K562 (cell line): Measurements from ENCODE around the gene TSG101. TPM values are rescaled to one million over a fixed set of nuclear protein-coding genes. Genes with fewer than 3 reads are reported as not detected.

ENCODE experiments used
- ATAC-seq: fragments of 200-7000 bp; cut with Tn5 transposase; 3 replicates; pipeline ENCODE4 v1.9.1; 2020; ENCODE audit warnings: moderate library complexity
- BruUV-seq: library from RNA; stranded (reverse); fragments of 400-500 nt; replicated peaks from 2 replicates; lab custom pipeline; 2021; lab: Mats Ljungman, UMichigan
- CTCF ChIA-PET: fragments of 300-600 bp; formaldehyde crosslinking; extraction: SDS; loops from one replicate; lab custom pipeline; 2021; ENCODE audit warnings: low intra/inter-chr PET ratio; lab: Yijun Ruan, JAX
- POLR2A ChIA-PET: fragments of 300-600, 350-650 bp; sonication (Branson Sonifier 250); formaldehyde crosslinking; extraction: SDS; loops from one replicate; lab custom pipeline; 2021; ENCODE audit warnings: antibody characterized with exemption, inconsistent platforms; lab: Yijun Ruan, JAX
- DNase-seq, 4 experiments: peaks; one replicate each; pipeline versions ENCODE4 v3.0.0 to v3.0.0-alpha.2; 2011 to 2018; ENCODE audit warnings: low spot score in 3 of 4, mixed read lengths in 3 of 4; ENCODE audit errors: extremely low read depth in 1 of 4
- FAIRE-seq: peaks from 2 replicates; lab custom pipeline; 2011; peaks lifted over from hg19 to GRCh38; lab: Jason Lieb, UNC
- H2AFZ ChIP-seq: 2 replicates; pipeline ENCODE4 v1.6.0; 2011; ENCODE audit warnings: low read depth, low read length, control low read depth, inconsistent platforms
- H3K27ac ChIP-seq: fragments of 200-600 bp; 3 replicates; pipeline ENCODE4 v1.8.0; 2011; ENCODE audit warnings: low read depth, mild to moderate bottlenecking, control low read depth, inconsistent platforms, low read length, moderate library complexity, mixed read lengths; ENCODE audit errors: extremely low read depth
- H3K27me3 ChIP-seq, 2 experiments: fragments of 300-600 bp in 1 of 2; 2 replicates in 1 of 2; 3 replicates in 1 of 2; pipeline versions ENCODE4 v1.6.0 to v1.8.0; 2011; ENCODE audit warnings: inconsistent platforms in 2 of 2, low read length in 2 of 2, mild to moderate bottlenecking in 1 of 2, mixed read lengths in 1 of 2, moderate library complexity in 1 of 2; ENCODE audit not compliant: control insufficient read depth in 2 of 2, insufficient read depth in 2 of 2
- H3K36me3 ChIP-seq: fragments of 300-600 bp; 3 replicates; pipeline ENCODE4 v1.8.0; 2011; ENCODE audit warnings: mild to moderate bottlenecking, low read length, inconsistent platforms; ENCODE audit not compliant: control insufficient read depth, insufficient read depth
- H3K4me1 ChIP-seq, 2 experiments: fragments of 200-600 bp in 1 of 2; replicated peaks in 1 of 2; 2 replicates in 1 of 2; 3 replicates in 1 of 2; pipeline versions ENCODE4 v1.5.1 to v1.8.0; 2011; ENCODE audit warnings: inconsistent platforms in 2 of 2, low read length in 2 of 2, mild to moderate bottlenecking in 1 of 2, mixed read lengths in 1 of 2, moderate library complexity in 1 of 2; ENCODE audit not compliant: control insufficient read depth in 2 of 2, insufficient read depth in 2 of 2
- H3K4me2 ChIP-seq: 2 replicates; pipeline ENCODE4 v1.6.1; 2011; ENCODE audit warnings: low read length, control low read depth, inconsistent platforms, mixed read lengths; ENCODE audit not compliant: insufficient read depth
- H3K4me3 ChIP-seq: fragments of 200-600 bp; sonication (generic), shearing (Covaris generic); 2 replicates; pipeline ENCODE4 v1.5.1; 2016; ENCODE audit warnings: control low read depth, inconsistent platforms
- H3K79me2 ChIP-seq: fragments of 200-600 bp; 3 replicates; pipeline ENCODE4 v1.8.0; 2011; ENCODE audit warnings: low read length, inconsistent platforms; ENCODE audit not compliant: control insufficient read depth, insufficient read depth
- H3K9ac ChIP-seq, 2 experiments: 2 replicates each; pipeline versions ENCODE4 v1.6.0 to v1.6.1; 2011; ENCODE audit warnings: low read depth in 2 of 2, low read length in 2 of 2, control low read depth in 1 of 2, inconsistent platforms in 1 of 2, mild to moderate bottlenecking in 1 of 2, mixed read lengths in 1 of 2; ENCODE audit not compliant: insufficient read depth in 1 of 2
- H3K9me1 ChIP-seq: one replicate; pipeline ENCODE4 v1.6.0; 2011; ENCODE audit warnings: inconsistent platforms, mild to moderate bottlenecking, low read length, moderate library complexity; ENCODE audit not compliant: control insufficient read depth, insufficient read depth
- H3K9me3 ChIP-seq: replicated peaks from 2 replicates; pipeline ENCODE4 v1.5.1; 2011; ENCODE audit warnings: low read depth, low read length, inconsistent platforms; ENCODE audit not compliant: control insufficient read depth, insufficient read depth
- H4K20me1 ChIP-seq: replicated peaks from 2 replicates; pipeline ENCODE4 v1.6.1; 2011; ENCODE audit warnings: low read length, inconsistent platforms, mixed read lengths; ENCODE audit not compliant: control insufficient read depth, insufficient read depth
- BHLHE40 ChIP-seq: IDR thresholded peaks from 2 replicates; pipeline ENCODE4 v1.6.1; 2011; ENCODE audit warnings: low read length, improper control_type of control experiment
- FOXK1 ChIP-seq: sonication (generic); formaldehyde crosslinking; IDR thresholded peaks from 2 replicates; pipeline ENCODE4 v1.8.0; 2022; ENCODE audit warnings: missing genetic modification reagents, mild to moderate bottlenecking, borderline replicate concordance
- MCM2 ChIP-seq: fragments of 450-650 bp; IDR thresholded peaks from 2 replicates; pipeline ENCODE4 v1.6.1; 2017; ENCODE audit warnings: low read depth, mild to moderate bottlenecking
- MYNN ChIP-seq, 2 experiments: sonication (generic); formaldehyde crosslinking in 1 of 2; IDR thresholded peaks; 2 replicates each; pipeline versions ENCODE4 v1.5.0 to v1.6.1; 2016 to 2020; ENCODE audit warnings: antibody characterized with exemption in 1 of 2, missing genetic modification reagents in 1 of 2
- PHTF2 ChIP-seq: fragments of 250-450 bp; sonication (Bioruptor Pico); IDR thresholded peaks from 2 replicates; pipeline ENCODE4 v1.5.0; 2021; ENCODE audit warnings: mild to moderate bottlenecking
- POLR3G ChIP-seq: IDR thresholded peaks from 2 replicates; pipeline ENCODE4 v1.6.1; 2011; ENCODE audit not compliant: insufficient read length, insufficient replicate concordance; ENCODE audit errors: extremely low read depth
- RB1 ChIP-seq: fragments of 450-650 bp; IDR thresholded peaks from 2 replicates; pipeline ENCODE4 v1.6.1; 2017; ENCODE audit warnings: low read depth, mild to moderate bottlenecking
- TCF7L2 ChIP-seq: fragments of 150-350 bp; IDR thresholded peaks from 2 replicates; pipeline ENCODE4 v1.6.1; 2016; ENCODE audit warnings: low read depth, mild to moderate bottlenecking, low read length, moderate library complexity
- ZNF165 ChIP-seq: fragments of 250-450 bp; sonication (Bioruptor Pico); IDR thresholded peaks from 2 replicates; pipeline ENCODE4 v1.4.0; 2020; ENCODE audit warnings: borderline replicate concordance
- in situ Hi-C: fragments of 300-500 bp; cut with MboI; formaldehyde crosslinking; loops from 4 replicates; pipeline ENCODE4 v1.15.0; 2018; ENCODE audit warnings: inconsistent platforms, mixed read lengths
- intact Hi-C: fragments of 100-400 bp; cut with micrococcal nuclease; formaldehyde crosslinking; loops from 2 replicates; pipeline ENCODE4 v1.14.2; 2022
- polyA plus RNA-seq, 8 experiments: library from polyadenylated mRNA; depleted of rRNA in 4 of 8; stranded (reverse) in 5 of 8; unstranded in 3 of 8; fragments of >200 nt; fragmentation: Nextera tagmentation in 2 of 8; fragmentation: Illumina TruSeq in 1 of 8; extraction: Ambion mirVana in 2 of 8; extraction: Trizol in 1 of 8; gene quantifications; 2 replicates each; pipeline versions ENCODE4 v1.2.1 to v1.2.3, GENCODE V29; 2011 to 2014; ENCODE audit warnings: inconsistent platforms in 1 of 8, missing spikeins in 1 of 8
- total RNA-seq, 7 experiments: library from RNA; depleted of rRNA in 6 of 7; stranded (reverse); fragments of >200 nt in 6 of 7; fragmentation: Illumina TruSeq in 2 of 7; extraction: Trizol in 2 of 7; gene quantifications; 2 replicates each; pipeline versions ENCODE4 v1.2.1 to v1.2.3, GENCODE V29; 2011 to 2021; ENCODE audit warnings: low replicate concordance in 1 of 7
- TF ChIP-seq, protein P1 (sequence below): sonication (generic); formaldehyde crosslinking; IDR thresholded peaks from 2 replicates; pipeline ENCODE4 v1.8.0; 2022; ENCODE audit warnings: mild to moderate bottlenecking, missing genetic modification reagents, borderline replicate concordance
- TF ChIP-seq, protein P2 (sequence below): sonication (generic); IDR thresholded peaks from 2 replicates; pipeline ENCODE4 v1.6.1; 2016
- TF ChIP-seq, protein P3 (sequence below): fragments of 250-450 bp; sonication (Bioruptor Pico); IDR thresholded peaks from 2 replicates; pipeline ENCODE4 v1.8.0; 2021; ENCODE audit warnings: mild to moderate bottlenecking, moderate library complexity

The TSG101 gene
- total and polyA plus RNA-seq, 9 of the 15 experiments (the other 6 are each of a cell fraction or from before 2014, with no cell fraction given) = 24.6 to 141 (median 60.0) TPM

DNA sequence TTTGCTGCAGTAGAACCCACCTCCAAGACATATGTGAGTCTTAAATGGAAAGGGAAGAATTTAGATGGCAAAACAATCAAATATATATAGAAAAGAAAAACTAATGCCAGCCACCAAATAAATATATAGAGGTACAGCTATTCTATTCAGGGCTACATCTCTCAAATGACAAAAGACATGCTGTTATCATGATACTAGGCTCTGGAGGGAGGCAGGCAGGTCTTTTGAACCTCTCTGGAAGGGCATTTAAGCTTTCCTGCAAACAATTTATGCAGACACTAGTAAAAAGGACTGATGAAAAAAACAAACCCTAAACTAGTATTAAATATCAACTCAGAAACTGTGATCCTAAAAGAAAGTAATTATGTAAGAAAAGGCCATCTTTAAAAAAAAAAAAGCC, 37.4 kb upstream of the TSG101 start:
- no TSS peak for BruUV-seq
- no peak overlapping the region for H2AFZ ChIP-seq
- TF ChIP-seq BHLHE40 (no peak), MCM2 (no peak), FOXK1 (CRISPR knock-in tag) (no peak), POLR3G (no peak), ZNF165 (CRISPR knock-in tag) (no peak), TCF7L2 (no peak), RB1 (no peak), MYNN (IDR thresholded peaks at IDR 0.05) (no peak), MYNN (CRISPR knock-in tag; IDR thresholded peaks at IDR 0.05) (no peak), PHTF2 (CRISPR knock-in tag) (no peak)
- TF ChIP-seq, protein P1, sequence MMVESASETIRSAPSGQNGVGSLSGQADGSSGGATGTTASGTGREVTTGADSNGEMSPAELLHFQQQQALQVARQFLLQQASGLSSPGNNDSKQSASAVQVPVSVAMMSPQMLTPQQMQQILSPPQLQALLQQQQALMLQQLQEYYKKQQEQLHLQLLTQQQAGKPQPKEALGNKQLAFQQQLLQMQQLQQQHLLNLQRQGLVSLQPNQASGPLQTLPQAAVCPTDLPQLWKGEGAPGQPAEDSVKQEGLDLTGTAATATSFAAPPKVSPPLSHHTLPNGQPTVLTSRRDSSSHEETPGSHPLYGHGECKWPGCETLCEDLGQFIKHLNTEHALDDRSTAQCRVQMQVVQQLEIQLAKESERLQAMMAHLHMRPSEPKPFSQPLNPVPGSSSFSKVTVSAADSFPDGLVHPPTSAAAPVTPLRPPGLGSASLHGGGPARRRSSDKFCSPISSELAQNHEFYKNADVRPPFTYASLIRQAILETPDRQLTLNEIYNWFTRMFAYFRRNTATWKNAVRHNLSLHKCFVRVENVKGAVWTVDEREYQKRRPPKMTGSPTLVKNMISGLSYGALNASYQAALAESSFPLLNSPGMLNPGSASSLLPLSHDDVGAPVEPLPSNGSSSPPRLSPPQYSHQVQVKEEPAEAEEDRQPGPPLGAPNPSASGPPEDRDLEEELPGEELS (CRISPR knock-in tag) = no peak
- TF ChIP-seq, protein P2, sequence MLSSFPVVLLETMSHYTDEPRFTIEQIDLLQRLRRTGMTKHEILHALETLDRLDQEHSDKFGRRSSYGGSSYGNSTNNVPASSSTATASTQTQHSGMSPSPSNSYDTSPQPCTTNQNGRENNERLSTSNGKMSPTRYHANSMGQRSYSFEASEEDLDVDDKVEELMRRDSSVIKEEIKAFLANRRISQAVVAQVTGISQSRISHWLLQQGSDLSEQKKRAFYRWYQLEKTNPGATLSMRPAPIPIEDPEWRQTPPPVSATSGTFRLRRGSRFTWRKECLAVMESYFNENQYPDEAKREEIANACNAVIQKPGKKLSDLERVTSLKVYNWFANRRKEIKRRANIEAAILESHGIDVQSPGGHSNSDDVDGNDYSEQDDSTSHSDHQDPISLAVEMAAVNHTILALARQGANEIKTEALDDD = no peak
- TF ChIP-seq, protein P3, sequence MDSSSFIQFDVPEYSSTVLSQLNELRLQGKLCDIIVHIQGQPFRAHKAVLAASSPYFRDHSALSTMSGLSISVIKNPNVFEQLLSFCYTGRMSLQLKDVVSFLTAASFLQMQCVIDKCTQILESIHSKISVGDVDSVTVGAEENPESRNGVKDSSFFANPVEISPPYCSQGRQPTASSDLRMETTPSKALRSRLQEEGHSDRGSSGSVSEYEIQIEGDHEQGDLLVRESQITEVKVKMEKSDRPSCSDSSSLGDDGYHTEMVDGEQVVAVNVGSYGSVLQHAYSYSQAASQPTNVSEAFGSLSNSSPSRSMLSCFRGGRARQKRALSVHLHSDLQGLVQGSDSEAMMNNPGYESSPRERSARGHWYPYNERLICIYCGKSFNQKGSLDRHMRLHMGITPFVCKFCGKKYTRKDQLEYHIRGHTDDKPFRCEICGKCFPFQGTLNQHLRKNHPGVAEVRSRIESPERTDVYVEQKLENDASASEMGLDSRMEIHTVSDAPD (CRISPR knock-in tag) = no peak
- H3K27me3 ChIP-seq = no peaks in the 10 kb centered on the region
- no peak overlapping the region for H3K9ac ChIP-seq
- no peaks in the 10 kb centered on the region for H3K4me1 ChIP-seq
- ChIA-PET POLR2A (interaction anchor here (1.2 kb wide), 2 partner anchors 9 to 10 kb away, joined by 4 to 5 read pairs; no protein-coding TSS in a partner anchor), CTCF (no interaction called here)
- intact Hi-C loops (no loop called here), in situ Hi-C loops (no loop called here)
- H3K79me2 ChIP-seq = no peaks in the 10 kb centered on the region
- no peak overlapping the region for H3K4me3 ChIP-seq
- ATAC-seq (no peak), FAIRE-seq (no peak), DNase-seq (no peak)
- no peaks in the 10 kb centered on the region for H3K9me3 ChIP-seq
- H3K4me2 ChIP-seq = no peak overlapping the region
- H3K27ac ChIP-seq = no peak overlapping the region
- no peaks in the 10 kb centered on the region for H4K20me1 ChIP-seq
- no peaks in the 10 kb centered on the region for H3K9me1 ChIP-seq
- no peaks in the 10 kb centered on the region; the same call in 2 of the 3 replicates for H3K36me3 ChIP-seq
